C4-2B (cell line): Measurements from ENCODE around the gene PLCL2.

Experiments used
- CTCF ChIP-seq: fragments of 450-650 bp; conservative IDR thresholded peaks from 2 replicates; pipeline ENCODE4 v1.5.1; 2017; ENCODE audit warnings: mild to moderate bottlenecking
- ZFX ChIP-seq: fragments of 450-650 bp; IDR thresholded peaks from 2 replicates; pipeline ENCODE4 v1.6.1; 2017

GRCh38 chr3:17038141-17038540 lies 153.4 kb downstream of the PLCL2 start:
- TF ChIP-seq ZFX (no peak), CTCF (no peak)
